HG02610 (cell line): ENCODE results near the gene PIEZO1.

Experiments
- ATAC-seq: cut with Tn5 transposase; IDR thresholded peaks from one replicate; pipeline ENCODE4 v1.9.1; 2021; ENCODE audit warnings: mild to moderate bottlenecking, moderate library complexity; ENCODE audit not compliant: unreplicated experiment

PIEZO1 gene

DNA sequence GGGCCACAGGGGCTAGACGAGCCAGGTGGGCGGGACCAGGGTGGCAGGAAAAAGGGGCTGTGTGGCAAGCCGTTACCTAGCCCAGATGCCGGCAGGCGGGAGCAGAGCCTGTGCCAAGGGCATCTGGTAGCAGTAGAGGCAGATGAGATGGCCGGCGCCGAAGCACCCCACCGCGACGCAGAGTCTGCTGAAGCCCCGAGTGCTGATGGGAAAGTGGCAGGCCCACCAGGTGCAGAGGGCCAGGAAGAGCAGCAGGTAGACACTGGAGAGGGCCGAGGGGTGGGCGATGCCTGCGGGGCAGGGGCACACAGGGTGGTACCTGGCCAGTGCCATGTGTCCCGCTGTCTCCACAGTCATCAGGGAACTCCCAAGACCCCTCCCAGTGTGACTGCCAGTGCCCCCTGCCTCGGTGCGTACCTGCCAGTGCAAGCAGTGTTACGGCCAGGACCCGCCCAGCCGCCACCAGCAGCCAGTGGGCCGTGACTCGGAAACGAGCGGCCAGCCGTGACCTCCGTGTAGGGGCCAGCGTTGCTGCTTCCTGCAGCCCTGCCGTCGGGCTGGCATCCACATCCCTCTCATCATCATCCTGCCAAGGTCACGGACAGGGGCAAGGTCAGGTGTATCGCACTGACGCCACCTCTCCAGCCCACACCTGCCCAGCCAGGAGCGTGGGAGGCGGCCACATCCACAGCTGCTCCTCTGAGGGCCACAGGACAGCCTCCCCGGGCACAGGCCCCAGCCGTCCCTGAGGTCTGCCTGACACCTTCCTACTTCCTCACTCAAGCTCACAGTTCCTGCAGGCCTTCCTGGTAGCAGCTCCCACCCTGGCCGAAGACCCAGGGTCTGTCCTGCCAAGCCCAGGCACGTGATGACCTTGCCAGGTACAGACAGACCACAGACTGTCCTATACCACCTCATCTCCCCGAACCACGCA is 46.6 kb downstream of the PIEZO1 start:
- no peak for ATAC-seq

- no peak for ATAC-seq
These were observed 47.5 kb downstream of the PIEZO1 start for GRCh38 chr16:88737298-88738150.

- ATAC-seq = no peak
These were observed 48.5 kb downstream of the PIEZO1 start for GRCh38 chr16:88736496-88736895.

- no peak for ATAC-seq
These were observed 48.9 kb downstream of the PIEZO1 start for GRCh38 chr16:88736088-88736487.

DNA sequence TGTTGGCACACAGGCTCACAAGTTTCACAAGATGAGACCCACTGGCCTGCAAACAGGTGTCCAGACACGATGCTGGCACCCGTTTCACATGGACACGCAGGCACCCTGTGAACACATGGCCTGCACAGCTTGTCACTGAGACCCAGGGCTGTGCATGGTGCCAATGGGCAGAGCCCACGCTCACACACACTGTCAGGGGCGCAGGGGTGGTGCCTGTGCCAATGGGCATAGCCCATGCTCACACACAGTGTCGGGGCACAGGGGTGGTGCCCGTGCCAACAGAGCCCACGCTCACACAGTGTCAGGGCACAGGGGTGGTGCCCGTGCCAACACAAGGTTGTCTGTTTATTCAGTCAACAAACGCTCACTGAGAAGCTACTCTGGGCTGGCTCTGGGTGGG is 49.4 kb downstream of the PIEZO1 start:
- no peak for ATAC-seq

DNA sequence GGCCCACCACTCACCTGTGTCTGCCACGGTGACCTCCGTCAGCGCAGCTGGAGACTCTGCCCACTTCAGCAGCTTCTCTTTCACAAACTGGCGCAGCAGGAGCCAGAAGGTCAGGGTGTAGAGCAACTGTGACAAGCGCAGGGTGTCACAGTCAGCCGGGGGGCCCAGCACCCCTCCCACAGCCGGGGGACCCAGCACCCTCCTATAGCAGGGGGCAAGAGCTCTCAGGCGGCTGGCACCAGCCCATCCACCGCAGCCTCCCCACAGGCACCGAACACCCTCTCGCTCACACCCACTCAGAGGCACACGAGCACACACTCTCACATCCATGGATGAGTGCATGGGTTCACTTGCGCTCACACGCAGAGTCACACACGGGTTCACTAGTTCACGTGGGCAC is 49.9 kb downstream of the PIEZO1 start:
- no peak for ATAC-seq

DNA sequence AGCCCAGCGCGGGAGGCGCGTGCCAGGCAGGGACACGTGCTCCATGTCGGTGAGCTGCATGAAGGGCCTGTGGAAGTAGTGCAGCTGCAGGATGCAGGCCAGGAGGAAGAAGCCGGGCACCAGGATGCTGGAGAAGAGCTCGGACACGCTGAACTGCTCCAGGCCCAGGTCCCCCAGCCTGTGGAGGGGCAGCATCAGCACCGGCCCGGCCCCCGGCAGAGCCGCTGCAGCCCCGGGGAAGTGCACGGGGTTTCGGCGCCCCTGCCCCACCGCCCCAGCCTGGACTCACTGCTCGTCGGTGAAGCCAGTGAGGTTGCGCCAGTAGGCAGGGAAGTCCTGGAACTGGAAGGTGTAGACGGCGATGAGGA is 50.7 kb downstream of the PIEZO1 start:
- no peak for ATAC-seq

GRCh38 chr16:88733630-88734360 is 51.2 kb downstream of the PIEZO1 start:
- ATAC-seq = no peak

GRCh38 chr16:88732961-88733294 is 52.1 kb downstream of the PIEZO1 start:
- no peak for ATAC-seq

GRCh38 chr16:88732172-88732960 is 52.7 kb downstream of the PIEZO1 start:
- ATAC-seq = no peak

GRCh38 chr16:88731699-88732098 is 53.3 kb downstream of the PIEZO1 start:
- ATAC-seq = no peak

DNA sequence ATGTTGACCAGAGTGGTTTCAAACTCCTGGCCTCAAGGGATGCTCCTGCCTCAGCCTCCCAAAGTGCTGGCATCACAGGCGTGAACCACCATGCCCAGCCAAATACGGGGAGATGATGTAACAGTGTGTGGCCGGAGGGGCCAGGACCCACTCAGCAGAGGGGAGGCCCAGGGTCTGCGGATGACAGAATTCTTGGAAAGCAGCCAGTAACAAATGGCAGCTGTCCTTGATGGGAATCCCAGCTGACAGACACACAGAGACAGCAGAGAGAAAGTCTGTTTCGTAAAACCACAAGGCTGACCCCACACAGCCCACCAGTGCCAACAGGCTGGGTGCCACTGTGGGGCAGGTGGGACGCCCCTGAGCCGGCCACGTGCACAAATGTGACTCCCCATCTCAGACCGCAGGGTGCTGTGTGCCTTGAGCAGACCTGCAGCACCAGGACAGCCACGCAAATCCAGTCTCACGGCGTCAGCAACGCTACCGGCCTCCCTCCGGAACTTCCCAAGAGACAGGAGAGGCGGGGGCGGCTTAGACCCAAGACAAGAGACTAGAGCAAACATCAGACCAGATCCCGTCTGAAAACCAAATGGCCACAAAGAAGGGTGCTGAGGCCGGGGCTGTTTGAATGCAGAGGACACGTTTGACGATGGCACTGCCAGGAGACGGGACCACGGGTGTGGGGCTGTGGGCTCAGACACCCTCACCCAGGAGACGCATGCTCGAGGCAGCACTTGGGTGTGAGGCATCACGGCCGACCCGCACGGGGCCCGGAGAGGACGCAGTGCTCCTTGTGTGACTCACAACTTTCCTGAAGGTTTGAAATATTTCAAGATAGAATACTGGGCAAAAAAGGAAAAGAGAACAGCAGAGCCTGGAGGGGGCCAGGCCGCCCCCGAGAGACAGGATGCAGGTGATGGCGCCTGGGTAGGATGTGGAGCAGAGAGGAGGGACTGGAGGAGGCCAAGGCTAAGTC is 54.1 kb downstream of the PIEZO1 start:
- no peak for ATAC-seq

DNA sequence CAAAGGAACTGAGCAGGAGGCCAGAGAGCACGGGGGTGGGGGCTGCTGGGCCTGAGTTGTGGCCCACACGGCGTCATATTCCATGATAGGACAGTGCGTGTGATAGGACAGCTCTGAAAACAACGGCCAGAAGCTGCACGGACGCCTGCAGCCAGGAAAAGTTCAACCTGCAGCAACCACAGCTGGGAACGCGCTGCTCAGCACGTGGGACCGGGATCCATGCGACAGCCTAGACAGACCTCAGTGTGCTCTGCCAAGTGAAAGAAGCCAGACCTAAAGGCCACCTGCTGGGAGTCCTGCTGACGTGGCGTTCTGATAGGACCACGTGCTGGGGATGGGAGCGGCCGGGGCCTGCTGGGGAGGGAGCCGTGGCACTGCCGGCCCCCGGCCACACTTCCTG is 57.1 kb downstream of the PIEZO1 start:
- no peak for ATAC-seq

- no peak for ATAC-seq
These were observed 58.0 kb downstream of the PIEZO1 start for GRCh38 chr16:88726981-88727380.

GRCh38 chr16:88726408-88726749 is 58.6 kb downstream of the PIEZO1 start:
- ATAC-seq = no peak

DNA sequence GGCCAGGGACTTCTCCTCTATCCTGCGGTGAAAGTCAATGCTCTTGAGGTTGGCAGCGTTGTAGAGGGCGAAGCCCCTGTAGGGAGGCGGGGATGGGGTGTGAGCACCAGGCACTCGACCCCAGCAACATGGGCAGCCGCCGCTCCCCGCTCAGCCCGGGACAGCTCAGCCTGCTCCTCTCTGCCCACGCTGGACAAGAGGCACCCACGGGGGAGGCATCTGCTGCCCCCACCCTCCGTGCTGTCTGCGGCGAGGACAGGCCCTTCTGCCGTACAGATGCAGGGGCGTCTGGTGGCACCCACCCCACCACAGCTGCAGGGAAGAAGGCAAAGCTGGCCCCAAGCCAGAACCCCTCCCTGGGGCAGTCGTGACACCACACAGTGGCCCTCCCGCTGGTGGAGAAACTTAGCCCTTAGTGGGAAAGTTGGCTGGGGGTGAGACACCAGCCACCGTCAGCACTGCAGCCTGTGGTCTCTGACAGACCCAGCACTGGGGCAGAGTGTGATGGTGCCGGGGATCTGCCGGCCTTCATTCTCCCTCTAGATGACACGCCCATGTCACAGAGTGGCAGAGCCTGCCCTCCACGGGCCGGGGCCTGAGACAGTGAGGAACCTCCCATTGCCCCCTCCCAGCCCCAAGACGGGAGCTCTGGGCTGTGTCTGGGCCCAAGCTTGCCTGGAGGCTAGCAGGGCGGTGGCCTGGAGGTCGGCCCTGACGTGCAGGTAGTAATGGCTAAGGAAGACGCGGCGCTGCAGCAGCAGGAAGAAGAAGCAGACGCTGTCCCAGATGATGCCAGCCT is 59.2 kb downstream of the PIEZO1 start:
- ATAC-seq = no peak

DNA sequence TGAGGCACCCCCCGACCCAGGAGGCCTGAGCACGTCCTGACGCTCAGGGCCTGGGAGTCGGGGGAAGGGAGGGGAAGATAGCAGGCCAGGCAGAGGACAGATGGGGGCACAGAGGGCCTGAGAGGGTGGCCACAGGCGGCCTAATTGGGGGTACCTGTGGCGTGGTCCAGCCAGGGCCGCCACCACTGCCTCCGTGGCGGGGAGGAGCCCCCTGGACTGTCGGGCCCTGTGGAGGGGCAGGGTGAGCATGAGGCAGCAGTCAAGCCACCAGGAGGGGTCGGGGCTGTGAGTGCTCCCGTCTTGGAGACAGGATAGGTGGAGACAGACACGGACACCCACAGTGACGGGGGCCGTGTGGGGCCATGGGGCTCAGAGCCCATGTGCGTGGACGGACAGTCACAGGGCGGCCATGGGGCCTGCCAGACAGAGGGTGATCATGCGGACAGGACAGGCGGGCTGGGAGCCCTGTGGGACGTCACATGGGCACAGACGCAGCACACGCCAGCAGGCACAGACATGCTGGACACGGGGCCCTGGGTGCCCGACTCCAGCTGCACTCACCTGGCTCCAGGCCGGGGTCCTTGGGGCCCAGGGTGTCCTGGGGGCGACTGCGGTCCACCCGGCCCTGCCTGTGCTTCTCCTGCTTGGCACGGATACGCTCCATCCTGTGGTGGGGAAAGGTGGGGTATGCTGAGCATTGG is 60.0 kb downstream of the PIEZO1 start:
- no peak for ATAC-seq

DNA sequence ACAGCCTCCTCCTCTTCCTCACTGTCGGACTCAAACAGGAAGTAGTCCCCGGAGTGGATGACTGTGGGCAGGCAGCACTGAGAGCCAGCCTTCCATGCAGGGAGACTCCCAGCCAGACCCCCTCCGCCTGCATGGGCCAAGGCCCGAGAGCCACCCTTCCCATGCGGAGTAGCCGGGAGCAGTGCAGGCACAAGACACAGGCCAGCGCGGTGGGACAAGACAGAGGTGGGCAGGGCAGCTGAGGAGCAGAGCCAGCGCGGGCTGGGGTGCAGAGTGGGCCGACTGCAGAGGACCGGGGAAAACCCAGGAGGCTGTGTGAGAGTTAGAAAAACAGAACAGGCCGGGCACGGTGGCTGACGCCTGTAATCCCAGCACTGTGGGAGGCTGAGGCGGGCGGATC is 61.1 kb downstream of the PIEZO1 start:
- ATAC-seq = no peak
